ENCODE results near the gene GAS6.
A peak's percentile ranks its signal among the peaks of the same experiment; 100 is the strongest.
"Not testable (repeated sequence)": the region's sequence is repeated elsewhere in the genome, so short reads cannot be mapped to it uniquely, and the experiment has no call there.

Gene GAS6

DNA sequence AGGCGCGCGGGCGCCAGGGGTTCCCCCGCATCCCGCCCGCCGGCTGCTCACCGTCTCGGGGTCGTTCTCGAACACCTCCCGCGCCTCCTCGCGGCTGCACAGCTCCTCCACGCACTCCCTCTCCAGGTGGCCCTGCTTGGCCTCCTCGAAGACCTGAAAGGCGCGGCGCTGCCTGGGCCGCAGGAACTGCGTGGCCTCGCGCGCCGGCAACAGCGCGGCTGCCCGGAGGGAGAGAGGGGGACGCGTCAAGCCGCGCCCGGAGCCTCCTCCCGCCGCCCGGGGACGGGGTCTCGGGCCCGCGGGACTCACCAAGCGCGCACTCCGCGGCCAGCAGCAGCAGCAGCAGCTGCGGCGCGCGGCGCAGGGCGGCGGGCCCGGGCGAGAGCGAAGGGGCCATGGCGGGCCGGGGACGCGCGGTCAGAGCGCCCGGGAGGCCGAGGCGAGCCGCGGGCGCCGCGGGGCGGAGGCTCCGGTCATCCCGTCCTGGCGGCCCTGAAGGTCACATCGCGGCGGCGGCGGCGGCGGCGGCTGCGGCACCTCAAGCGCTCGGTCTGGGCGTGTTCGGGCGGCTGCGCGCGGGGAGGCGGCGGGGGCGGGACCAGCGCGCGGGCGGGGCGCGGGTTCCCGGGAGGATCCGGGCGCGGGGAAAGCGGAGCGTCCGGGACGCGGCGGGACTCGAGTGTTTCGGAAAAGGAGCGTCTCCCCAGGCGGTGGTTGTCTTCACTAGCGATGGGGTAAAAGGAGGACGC is at the start of gene GAS6:
Gene GAS6 (minus strand): TSS at position 553 of the 749 bp plus-strand sequence. CDS start 156 bp downstream, at position 397.
- peak; percentile 74 for DNase-seq

DNA sequence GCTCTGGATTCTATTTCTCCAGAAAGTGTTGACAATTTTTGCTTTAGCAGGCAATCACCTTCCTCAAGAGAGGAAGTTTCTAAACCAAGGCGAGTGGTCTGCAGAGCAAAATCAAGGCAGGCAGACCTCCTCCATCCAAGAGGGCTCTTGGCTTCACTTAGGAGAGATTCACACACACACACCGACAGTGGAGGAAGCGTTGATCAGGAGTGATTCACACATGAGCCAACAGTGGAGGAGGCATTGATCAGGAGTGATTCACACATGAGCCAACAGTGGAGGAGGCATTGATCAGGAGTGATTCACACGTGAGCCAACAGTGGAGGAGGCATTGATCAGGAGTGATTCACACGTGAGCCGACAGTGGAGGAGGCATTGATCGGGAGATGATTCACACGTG is 49.5 kb upstream of the GAS6 start:
- not testable (repeated sequence) for DNase-seq

DNA sequence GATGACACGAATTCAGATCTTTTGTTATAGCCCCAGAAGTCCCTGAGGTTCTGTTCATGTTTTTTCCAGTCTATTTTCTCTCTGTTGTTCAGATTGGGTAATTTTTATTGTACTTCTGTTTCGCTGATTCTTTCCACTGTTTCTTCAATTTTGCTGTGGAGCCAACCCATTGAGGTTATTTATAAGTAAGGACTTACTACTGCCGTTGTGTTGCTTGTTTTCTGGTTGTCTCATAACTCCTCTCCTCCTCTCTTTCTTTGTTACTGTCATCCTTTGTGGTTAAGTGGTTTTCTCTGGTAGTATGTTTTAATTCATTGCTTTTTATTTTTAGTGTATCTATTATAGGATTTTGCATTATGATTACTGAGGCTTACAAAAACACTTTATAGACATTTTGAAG is 48.7 kb upstream of the GAS6 start:
- no peak for DNase-seq

DNA sequence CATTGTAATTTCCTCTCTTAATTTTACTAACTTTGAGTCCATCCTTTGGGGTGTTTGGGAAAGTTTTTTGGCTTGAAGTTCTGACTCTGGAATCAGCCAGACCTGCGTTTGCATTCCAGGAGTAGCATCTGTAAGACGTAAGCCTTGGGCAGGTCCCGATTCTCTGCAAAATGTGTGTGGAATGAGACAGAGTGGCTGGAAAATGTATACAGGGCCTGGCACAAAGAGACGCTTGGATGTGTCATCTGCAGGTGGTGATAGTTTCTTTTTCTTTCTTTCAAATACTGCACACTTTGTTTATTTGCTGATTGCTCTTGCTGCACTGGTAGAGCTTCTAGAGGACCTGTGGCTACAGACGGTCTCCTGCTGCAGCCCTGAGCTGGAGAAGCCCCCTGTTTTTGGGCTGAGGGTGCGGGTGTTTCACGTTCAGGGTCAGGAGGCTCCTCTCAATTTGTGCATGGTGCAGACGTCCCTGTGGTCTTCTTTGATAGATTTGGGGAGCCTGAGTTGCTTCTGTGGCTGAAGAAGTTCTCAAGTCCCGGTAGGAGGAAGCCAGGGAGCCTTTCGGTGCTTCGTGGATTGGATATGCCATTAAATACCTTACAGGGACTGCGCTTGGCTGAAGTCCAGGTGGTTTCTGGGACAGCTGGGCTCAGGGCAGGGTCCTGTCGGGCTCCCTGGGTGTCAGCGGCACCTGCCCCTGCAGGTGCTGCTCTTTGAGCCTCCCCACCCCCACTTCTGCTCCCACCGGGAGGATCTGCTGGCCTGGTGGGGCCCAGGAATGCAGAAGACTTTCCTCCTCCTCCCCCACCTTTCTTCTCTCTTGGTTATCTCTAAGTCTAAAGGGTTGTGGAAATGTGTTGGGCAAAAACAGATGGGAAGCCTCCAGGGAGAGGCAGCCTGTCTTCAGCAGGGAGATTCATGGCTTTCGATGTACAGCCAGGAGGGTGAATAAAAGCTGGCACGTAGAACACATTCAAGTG is 44.0 kb upstream of the GAS6 start:
- DNase-seq = no peak

DNA sequence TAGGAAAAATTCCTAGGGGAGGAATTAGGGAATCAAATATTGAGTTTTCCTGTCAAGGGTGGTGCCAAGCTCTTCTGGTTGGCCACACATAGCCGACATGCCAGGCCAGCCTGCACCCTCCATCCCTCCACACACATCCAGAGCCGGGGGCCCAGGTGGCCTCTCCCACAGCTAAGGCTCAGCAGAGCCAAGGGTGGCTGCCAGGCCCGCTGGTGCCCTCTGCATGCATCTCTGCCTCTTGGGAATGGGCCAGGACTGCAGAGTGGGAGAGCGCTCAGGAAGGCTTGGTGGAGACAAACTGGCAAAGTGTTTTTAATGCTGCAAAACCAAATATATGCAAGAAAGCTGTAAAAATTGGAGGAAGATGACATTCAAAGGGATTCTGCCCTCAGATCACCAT is 42.7 kb upstream of the GAS6 start:
- DNase-seq = no peak

DNA sequence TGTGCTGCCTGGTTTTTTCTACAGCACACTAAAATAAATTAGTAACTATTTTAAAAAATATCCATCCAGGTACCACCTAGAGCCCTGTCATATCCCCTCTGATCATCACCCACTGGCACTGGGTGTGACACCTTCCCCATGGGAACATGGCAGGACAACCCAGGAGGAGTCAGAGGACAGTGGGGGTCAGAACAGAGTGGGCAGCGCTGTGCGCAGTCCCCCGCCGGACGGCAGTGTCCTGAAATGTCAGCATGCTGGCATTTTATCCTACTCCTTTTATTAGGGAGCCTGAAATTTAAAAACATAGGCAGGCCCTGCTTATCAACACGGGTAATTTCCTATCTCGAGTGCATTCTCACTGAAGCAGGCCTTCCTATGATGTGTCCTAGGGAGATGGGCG is 42.1 kb upstream of the GAS6 start:
- DNase-seq = no peak

DNA sequence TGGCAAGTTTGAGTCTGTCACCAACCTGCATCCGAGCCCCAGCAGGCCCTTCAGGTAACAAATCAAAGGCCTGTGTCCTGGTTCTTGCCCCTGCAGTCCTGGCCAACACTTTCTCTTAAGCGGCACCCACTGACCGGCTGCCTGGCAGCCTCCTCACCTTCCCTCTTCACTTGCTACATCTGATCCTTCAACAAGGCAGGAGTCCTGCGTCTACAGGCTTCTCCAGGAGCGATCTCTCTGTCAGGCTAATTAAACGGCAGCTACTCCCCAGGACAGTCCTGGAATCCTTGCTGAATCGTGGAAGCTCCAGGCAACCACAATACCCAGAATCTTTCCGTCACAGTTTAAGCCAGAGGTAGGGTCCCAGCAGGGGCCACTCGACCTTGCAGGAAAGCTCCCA is 41.1 kb upstream of the GAS6 start:
- no peak for DNase-seq

DNA sequence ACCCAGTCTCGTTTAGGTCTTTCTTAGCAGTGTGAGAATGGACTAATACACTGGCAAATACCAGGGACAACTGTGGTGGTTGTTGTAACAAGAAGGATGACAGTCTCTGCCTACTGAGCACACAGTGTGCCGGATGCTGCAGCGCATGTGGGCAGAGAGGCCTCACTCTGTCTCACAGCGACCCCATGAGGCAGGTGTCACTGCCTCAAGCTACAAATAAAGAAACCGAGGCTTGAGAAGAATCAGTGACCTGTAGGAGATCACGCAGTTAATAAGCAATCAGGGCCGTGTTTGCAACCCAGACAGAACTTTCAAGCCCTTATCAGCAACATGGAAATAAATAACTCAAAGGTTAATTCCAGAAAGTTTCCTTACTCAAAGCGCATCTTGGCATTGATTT is 40.5 kb upstream of the GAS6 start:
- DNase-seq = no peak

DNA sequence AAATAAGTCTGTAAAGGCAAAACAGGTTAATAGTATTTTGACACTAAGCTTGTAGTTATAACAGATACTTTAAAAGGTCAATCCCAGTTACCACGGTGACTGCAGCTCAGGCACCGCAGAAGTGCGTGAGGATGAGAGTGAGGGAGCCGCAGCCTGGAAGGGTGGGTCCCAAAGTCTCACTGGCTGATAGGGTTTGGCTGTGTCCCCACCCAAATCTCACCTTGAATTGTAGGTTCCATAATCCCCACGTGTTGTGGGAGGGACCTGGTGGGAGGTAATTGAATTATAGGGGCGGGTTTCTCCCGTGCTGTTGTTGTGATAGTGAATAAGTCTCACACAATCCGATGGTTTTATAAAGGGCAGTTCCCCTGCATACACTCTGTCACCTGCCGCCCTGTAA is 40.0 kb upstream of the GAS6 start:
- DNase-seq = no peak

DNA sequence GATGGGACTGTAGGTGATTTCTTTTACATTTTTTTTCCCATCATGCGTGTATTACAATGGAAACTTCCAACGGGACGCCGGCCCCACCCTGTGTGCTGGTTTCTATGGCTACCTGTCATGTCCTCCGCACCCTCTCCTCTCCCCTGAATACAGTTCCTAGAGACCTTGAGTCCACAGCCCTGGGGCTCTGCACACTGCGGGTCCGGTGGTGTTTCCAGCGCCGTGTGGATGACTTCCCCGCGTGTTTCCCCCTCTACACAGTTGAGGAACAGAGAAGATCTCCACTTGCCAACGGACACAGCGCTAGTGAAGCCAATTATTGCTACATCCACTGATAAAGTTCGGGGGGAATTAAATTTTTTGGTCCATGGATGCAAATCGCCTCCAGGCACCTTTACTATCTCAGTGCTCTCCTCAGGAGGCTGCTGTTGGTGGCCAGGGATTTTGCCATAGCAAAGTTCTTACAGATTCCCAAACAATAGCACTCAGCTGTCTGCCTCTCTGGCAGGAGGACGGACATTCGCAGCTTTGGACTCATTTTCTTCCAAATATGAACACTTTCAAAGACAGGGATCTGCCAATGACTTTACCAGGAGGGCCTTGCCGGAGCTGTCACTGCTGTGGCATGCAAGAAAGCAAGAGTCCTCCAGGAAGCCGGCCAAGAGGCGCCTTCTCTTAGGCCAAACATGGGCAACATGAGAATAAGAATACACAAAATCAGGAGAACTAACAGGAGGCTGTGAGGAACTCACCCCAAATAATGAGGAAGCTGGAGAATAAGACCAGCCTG is 39.3 kb upstream of the GAS6 start:
- no peak for DNase-seq

DNA sequence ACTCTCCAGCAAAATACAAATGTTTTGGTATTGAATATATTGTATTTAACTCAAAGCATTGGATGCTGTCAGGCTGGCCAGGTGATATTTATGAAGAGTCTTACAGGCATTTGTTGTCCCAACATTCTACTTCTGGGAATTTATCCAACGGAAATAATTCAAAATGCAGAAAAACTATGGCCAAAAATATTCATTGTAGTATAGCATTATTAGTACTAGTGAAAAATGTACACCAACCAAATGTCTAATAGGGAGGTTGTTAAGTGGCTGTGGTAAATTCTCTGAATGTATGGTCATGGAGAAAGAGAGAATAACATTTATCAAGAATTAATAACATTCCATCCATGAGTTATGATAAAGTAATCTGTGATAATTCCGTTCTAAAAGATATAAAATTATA is 38.6 kb upstream of the GAS6 start:
- DNase-seq = no peak

DNA sequence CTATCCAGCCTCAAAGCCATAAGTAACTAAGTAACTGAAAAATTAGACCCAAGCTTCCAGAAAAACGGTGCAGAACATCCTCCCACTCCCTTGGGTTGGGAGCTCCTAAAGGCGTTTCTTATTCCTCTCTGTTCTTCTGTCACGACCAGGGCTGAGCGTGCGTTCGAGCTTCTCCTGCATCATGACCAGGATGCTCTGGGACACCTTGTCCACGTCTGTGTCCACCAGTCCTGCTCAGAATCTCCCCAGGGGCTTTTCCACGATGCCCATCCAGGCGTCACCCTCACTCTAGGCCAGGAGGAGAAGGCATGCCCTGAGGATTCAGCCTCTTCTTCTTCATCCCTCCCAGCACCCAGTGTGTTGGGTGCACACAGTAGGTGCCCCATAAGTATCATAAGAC is 37.8 kb upstream of the GAS6 start:
- no peak for DNase-seq

DNA sequence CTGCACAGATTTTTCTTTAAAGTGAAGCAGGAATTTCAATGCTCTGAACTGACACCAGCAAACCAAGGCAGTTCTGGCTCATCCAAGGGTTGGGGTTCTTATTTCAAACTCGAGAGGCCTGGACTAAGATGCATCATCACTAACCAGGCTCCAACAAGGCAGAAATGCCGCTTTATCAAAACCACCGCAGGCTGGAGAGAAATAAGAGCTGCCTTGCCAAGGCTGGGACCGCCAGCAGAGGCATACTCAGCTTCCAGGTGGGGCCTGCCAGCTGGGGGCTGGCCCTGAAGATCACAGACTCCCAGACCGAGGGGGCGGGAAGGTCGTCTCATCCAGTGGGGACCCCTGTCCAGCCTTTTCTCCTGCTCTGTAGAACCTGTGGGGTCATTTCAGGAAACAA is 37.4 kb upstream of the GAS6 start:
- no peak for DNase-seq

DNA sequence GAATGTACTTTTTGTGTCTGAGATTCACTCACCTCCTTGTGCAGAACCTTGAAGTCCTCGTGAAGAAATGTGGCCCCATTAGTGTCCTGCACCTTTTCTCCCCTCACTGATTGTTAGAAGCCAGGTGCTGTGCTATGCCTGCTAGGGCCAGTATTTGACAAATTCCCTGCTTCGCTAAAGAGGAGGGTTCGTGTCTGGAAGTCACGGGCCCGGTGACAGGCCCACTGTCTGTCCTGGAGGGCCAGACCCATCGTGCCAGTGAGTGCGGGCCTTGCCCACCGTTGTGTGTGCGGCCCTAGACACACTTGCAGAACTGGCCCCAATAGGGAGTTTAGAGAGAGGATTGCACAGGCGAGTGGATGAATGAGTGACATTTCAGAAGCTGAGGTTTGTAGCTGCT is 36.8 kb upstream of the GAS6 start:
- DNase-seq = no peak

DNA sequence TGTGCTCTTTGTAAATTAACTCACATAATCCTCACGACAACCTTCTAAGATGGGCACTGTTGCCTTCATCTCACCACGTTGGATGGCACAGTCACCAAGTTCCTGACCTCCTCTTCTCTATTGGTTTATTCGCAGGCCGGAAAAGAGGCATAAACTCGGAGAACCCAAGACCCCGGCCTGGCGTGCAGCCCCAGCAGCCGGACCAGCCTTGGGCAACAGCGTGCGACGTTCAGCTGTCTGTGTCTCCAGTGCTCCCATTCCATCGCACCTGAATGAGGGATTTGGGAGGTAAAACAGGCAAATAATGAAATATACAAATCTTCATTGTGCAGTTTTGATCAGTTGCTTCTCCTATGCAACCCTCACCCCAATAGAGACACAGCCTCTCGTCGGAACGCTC is 34.5 kb upstream of the GAS6 start:
- no peak for DNase-seq

DNA sequence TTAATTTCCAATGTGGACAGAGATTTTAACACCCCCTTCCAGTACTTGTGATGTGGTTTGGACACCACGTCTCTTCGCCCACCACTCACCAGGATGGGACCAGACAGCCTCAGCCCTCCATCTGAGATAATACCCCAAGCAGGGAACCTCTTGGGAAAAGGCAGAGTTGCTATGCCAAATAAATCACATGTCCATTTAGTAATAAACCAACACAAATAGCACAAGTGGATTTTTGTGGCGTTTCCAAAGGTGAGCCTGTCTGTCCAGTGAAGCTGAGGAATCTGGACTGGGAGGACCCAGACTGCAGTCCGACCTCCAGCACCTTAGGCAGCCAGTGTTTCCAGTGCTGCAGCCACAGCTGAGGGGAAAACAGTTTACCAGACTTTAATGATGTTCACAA is 34.1 kb upstream of the GAS6 start:
- DNase-seq = no peak

DNA sequence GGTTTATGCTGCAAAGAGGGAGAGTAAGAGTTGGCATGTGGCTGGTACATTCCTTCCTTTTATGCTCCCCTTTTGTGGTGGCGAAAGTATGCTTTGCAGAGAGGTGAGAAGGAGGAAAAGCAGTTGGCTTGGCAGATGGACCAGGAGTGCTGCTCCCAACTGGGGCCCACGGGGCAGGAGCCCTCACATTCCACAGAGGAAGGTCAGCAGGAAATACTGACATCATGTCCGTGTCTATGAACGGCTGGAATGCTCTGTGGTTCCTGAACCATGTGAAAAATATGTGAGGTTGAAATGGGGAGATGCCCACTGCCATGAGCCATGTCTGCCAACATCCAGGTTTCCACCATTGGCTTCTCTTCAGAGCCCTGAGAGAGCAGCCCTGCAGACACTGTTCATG is 33.3 kb upstream of the GAS6 start:
- no peak for DNase-seq

DNA sequence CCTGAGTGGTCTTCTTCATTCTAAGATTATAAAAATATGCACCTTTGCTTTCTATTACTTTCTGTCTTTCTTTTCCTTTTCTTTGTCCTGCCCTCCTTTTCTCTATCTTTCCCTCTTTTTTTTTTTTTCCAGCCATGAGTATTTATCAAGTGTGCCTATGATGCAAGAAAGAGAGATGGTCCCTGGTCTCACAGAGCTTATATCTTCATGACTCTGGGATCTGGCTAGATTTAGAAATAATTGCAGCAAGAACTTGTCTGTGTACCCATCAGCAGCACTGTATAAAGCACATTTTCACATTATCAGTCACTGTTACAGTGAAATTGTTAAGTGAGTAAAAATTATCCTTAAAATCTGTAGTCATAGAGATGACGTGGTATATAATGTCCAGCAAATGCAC is 31.6 kb upstream of the GAS6 start:
- no peak for DNase-seq

DNA sequence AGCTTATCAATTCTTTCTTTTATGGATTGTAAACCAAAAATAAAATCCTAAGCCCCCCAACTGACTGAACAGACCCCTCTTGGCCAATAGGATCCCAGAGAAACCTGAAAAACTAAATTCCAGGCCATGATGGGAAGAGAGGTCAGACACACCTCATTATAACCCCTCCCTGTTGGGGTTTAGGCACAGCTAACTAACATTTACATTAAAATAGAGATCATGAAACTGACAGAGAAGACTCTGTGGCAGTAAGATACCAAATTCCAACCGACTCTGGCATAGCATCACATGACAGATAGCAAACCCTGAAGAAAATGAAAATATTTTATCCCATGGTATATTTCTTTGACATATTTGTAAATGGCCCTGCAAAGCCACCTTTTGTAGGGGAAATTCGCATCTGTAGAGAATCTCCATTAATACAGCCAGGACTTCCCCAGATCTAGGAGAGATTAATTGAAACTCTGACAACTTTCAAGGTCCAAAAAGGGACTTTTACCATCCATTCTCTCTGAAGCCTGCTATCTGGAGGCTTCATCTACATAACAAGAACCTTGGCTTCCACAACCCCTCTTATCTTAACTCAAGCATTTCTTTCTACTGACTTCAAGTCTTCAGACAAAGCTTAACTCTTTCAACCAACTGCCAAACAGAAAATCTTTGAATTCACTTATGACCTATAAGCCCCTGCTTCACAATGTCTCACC is 27.1 kb upstream of the GAS6 start:
- no peak for DNase-seq

DNA sequence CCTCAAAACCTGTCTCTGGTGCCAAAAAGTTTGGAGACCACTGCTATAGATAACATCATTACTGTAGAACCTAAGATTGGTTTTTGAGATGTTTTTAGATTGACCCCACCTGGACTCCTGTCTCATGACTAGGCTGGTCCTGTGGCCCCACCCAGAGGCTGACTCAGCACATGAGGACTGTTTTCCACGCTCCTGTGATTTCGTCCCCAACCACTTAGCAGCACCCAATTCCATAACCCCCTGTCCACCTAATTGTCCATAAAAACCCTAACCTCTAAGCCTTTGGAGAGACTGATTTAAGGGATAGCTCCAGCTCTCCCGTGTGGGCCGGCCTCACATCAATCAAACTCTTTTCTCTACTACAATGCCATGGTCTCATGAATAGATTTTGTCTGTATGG is 25.6 kb upstream of the GAS6 start:
- DNase-seq = no peak

DNA sequence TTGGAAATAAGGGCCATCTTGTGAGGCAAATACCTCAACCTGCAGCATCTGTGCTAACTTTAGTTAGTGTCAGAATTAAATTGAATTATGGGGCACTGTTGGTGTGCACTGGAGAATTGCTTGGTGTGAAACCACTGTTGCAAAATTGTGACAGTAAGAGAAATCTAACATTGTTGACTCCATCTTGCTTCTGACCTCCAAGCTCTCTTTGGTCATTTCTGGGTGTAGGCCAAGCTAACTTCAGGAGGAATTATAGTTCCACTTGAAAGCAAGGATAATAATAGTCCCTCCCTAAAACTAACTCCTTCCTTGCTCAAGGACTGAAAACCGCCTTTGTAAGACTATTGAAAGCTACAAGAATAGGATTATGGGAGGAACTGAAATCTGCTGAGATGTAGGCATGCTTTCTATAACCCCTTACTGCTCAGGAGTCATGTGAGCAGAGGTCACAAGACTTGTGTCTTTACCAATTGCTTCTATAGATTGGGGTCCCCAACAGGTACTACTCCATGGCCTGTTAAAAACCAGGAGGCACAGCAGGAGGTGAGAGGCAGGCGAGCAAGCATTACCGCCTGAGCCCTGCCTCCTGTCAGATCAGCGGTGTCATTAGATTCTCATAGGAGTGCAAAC is 24.9 kb upstream of the GAS6 start:
- no peak for DNase-seq

DNA sequence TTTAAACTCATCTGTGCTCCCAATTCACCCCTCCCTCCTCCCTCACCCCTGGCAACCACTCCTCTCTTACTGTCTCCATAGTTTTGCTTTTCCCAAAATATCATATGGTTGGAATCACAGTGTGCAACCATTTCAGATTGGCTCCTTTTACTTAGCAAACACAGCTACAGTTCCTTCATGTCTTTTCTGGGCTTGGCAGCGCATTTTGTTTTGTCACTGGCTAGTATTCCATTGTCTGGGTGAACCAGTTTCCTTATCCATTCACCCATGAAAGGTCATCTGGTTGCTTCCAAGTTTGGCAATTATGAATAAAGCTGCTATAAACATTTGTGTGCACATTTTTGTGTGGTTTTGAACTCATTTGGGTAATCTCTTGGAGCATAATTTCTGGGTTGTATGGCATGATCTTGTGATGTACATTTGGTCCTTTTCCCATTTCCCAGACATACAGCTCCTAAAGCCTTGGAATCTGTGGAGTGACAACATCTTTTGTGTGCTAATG is 23.9 kb upstream of the GAS6 start:
- DNase-seq = peak; percentile 77

Data from eye (tissue), 1 donor.